Neural cell (in vitro differentiated cells): ENCODE data around the gene KLF12.

Experiments used
- CTCF ChIP-seq: fragments of 450-650 bp; IDR thresholded peaks from 2 replicates; pipeline ENCODE4 v1.5.1; 2014; ENCODE audit warnings: antibody characterized with exemption, mild to moderate bottlenecking, moderate library complexity; ENCODE audit not compliant: poor library complexity, severe bottlenecking
- EP300 ChIP-seq: fragments of 450-650 bp; conservative IDR thresholded peaks from 2 replicates; pipeline ENCODE4 v1.6.1; 2014; ENCODE audit warnings: antibody characterized with exemption, mild to moderate bottlenecking, moderate library complexity; ENCODE audit not compliant: poor library complexity, severe bottlenecking
- RAD21 ChIP-seq: fragments of 450-650 bp; conservative IDR thresholded peaks from 2 replicates; pipeline ENCODE4 v1.6.1; 2014; ENCODE audit warnings: antibody characterized with exemption, mild to moderate bottlenecking, moderate library complexity
- REST ChIP-seq: IDR thresholded peaks from 2 replicates; pipeline ENCODE4 v1.6.1; 2012; ENCODE audit warnings: borderline replicate concordance
- SMC3 ChIP-seq: fragments of 450-650 bp; conservative IDR thresholded peaks from 2 replicates; pipeline ENCODE4 v1.6.1; 2014; ENCODE audit warnings: antibody characterized with exemption, mild to moderate bottlenecking, moderate library complexity; ENCODE audit not compliant: poor library complexity

- TF ChIP-seq REST = no peak
- no peak for TF ChIP-seq CTCF
- TF ChIP-seq EP300 = no peak
- no peak for TF ChIP-seq RAD21
- no peak for TF ChIP-seq SMC3
Observed at GRCh38 chr13:74171641-74172040, 37.4 kb upstream of the KLF12 start.
